Stimulated activated CD8-positive, alpha-beta memory T cell treated with anti-CD3 and anti-CD28 coated beads, Interleukin-15, amount 100 ng/mL, for 1 hour (primary cell): ENCODE results near the gene LHX5.
A peak's percentile ranks its signal among the peaks of the same experiment; 100 is the strongest.

ENCODE experiments used
- DNase-seq: peaks from one replicate; pipeline ENCODE4 v3.0.0-alpha.2; 2020; ENCODE audit warnings: low read depth

LHX5 gene

GRCh38 chr12:113464852-113465719 lies 6.6 kb downstream of the LHX5 start:
- no peak for DNase-seq

- no peak for DNase-seq
Observed at GRCh38 chr12:113464452-113464775, 7.3 kb downstream of the LHX5 start.

- DNase-seq, result no peak
Observed at GRCh38 chr12:113463746-113464451, 7.8 kb downstream of the LHX5 start.

- DNase-seq, result no peak
Observed at GRCh38 chr12:113462998-113463745, 8.5 kb downstream of the LHX5 start.

- DNase-seq, result peak; percentile 44
Observed at GRCh38 chr12:113462117-113462774, 9.4 kb downstream of the LHX5 start.

GRCh38 chr12:113461666-113462065 lies 10.0 kb downstream of the LHX5 start:
- DNase-seq, result no peak

- no peak for DNase-seq
Observed at GRCh38 chr12:113459981-113460380, 11.7 kb downstream of the LHX5 start.

- no peak for DNase-seq
Observed at GRCh38 chr12:113457710-113458109, 14.0 kb downstream of the LHX5 start.

GRCh38 chr12:113457185-113457584 lies 14.5 kb downstream of the LHX5 start:
- DNase-seq, result no peak

GRCh38 chr12:113456761-113457160 lies 14.9 kb downstream of the LHX5 start:
- DNase-seq, result no peak

GRCh38 chr12:113456199-113456598 lies 15.5 kb downstream of the LHX5 start:
- no peak for DNase-seq

GRCh38 chr12:113453330-113453729 lies 18.3 kb downstream of the LHX5 start:
- DNase-seq, result no peak

- no peak for DNase-seq
Observed at GRCh38 chr12:113452458-113452857, 19.2 kb downstream of the LHX5 start.

GRCh38 chr12:113449839-113450238 lies 21.8 kb downstream of the LHX5 start:
- no peak for DNase-seq

- no peak for DNase-seq
Observed at GRCh38 chr12:113449299-113449698, 22.4 kb downstream of the LHX5 start.

- no peak for DNase-seq
Observed at GRCh38 chr12:113448873-113449272, 22.8 kb downstream of the LHX5 start.

GRCh38 chr12:113445544-113446171 lies 26.0 kb downstream of the LHX5 start:
- DNase-seq, result no peak

- no peak for DNase-seq
Observed at GRCh38 chr12:113443030-113443539, 28.6 kb downstream of the LHX5 start.

GRCh38 chr12:113440947-113441782 lies 30.5 kb downstream of the LHX5 start:
- DNase-seq, result no peak

GRCh38 chr12:113440336-113440735 lies 31.3 kb downstream of the LHX5 start:
- DNase-seq, result no peak

GRCh38 chr12:113439606-113440030 lies 32.1 kb downstream of the LHX5 start:
- DNase-seq, result no peak
